ENCODE results near the gene ZNF620.

Gene ZNF620

DNA sequence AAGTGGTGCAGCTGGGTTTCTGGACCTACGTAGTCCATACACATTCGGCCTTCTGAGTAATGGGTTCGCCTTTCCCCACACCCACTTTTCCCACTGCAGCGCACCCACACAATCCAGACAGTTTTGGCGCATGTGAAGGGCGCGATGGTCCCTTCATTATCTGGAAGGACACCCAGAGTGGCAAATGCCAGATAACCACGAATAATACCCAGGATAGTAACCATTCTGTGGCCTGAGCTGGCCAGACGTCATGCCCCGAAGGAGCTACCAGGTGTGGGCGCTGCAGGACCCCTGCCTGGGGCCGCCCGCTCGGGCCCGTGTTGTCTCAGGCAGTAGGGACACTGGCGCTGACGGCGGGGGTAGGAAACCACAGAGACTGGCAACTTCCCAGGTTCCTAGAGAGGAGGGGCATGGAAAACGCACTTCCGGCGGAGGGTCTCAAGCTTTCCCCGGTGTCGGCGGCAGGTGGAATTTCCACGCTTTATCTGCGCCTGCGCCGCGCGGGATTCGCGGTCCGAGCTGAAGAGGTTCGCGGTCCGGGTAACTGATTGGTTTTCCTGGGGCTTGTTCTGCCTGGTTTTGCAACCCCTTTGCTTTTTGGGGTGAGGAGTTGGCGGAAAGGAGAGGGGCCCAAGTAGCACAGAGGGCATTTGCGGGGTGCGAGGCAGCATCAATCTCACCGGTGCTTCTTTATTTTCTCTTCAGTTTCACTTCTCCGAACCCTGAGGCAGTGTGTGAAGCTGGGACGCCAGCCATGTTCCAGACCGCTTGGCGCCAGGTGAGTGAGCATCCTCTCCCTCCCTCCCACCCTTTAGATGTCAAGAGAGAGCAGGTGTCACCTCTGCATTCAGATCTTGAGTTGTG is at the start of gene ZNF620:
ZNF620 (plus strand) TSS at position 441 of the 864 bp plus-strand sequence; CDS start at position 755, 314 bp downstream.
- peak; percentile 88 for ATAC-seq
- TF ChIP-seq ISL1 (CRISPR knock-in tag; IDR thresholded peaks at IDR 0.05) (no peak), SNAI2 (CRISPR knock-in tag; IDR thresholded peaks at IDR 0.05) (0 out of 2 replicates have a peak, but pooled peaks have one; percentile 50), ZFP3 (CRISPR knock-in tag; IDR thresholded peaks at IDR 0.05) (no peak), TCF4 (CRISPR knock-in tag; IDR thresholded peaks at IDR 0.05; ENCODE audit: borderline replicate concordance) (peak; percentile 35; the same call in 1 of the 2 replicates)
- TF ChIP-seq, protein P1, sequence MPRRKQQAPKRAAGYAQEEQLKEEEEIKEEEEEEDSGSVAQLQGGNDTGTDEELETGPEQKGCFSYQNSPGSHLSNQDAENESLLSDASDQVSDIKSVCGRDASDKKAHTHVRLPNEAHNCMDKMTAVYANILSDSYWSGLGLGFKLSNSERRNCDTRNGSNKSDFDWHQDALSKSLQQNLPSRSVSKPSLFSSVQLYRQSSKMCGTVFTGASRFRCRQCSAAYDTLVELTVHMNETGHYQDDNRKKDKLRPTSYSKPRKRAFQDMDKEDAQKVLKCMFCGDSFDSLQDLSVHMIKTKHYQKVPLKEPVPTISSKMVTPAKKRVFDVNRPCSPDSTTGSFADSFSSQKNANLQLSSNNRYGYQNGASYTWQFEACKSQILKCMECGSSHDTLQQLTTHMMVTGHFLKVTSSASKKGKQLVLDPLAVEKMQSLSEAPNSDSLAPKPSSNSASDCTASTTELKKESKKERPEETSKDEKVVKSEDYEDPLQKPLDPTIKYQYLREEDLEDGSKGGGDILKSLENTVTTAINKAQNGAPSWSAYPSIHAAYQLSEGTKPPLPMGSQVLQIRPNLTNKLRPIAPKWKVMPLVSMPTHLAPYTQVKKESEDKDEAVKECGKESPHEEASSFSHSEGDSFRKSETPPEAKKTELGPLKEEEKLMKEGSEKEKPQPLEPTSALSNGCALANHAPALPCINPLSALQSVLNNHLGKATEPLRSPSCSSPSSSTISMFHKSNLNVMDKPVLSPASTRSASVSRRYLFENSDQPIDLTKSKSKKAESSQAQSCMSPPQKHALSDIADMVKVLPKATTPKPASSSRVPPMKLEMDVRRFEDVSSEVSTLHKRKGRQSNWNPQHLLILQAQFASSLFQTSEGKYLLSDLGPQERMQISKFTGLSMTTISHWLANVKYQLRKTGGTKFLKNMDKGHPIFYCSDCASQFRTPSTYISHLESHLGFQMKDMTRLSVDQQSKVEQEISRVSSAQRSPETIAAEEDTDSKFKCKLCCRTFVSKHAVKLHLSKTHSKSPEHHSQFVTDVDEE (CRISPR knock-in tag; IDR thresholded peaks at IDR 0.05) = no peak

DNA sequence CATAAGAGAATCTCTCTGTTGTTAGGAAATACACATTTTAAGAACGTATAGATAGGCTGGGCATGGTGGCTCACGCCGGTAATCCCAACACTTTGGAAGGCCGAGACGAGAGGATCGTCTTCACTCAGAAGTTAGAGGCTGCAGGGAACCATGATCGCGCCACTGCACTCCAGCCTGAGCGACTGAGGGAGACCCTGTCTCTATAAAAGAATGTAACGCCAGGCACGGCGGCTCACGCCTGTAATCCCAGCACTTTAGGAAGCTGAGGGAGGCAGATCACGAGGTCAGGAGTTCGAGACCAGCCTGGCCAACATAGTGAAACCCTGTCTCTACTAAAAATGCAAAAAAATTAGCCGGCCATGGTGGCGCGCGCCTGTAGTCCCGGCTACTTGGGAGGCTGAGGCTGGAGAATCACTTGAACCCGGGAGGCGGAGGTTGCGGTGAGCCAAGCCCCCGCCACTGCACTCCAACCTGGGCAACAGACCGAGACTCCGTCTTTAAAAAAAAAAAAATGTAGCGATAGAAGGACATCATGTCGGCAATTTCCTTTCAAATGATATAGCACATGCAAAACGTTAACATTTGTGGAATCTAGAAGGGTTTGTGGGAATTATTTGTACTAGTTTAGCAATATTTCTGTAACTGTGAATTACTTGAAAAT is 49.4 kb upstream of the ZNF620 start:
- ATAC-seq = no peak
- TF ChIP-seq GLIS3 (CRISPR knock-in tag; IDR thresholded peaks at IDR 0.05) (no peak), BACH2 (CRISPR knock-in tag; IDR thresholded peaks at IDR 0.05; ENCODE audit: borderline replicate concordance) (no peak), TCF4 (CRISPR knock-in tag; IDR thresholded peaks at IDR 0.05; ENCODE audit: borderline replicate concordance) (no peak), ZNF565 (CRISPR knock-in tag; conservative IDR thresholded peaks at IDR 0.05; ENCODE audit: low read depth) (no peak)
- TF ChIP-seq, protein P2, sequence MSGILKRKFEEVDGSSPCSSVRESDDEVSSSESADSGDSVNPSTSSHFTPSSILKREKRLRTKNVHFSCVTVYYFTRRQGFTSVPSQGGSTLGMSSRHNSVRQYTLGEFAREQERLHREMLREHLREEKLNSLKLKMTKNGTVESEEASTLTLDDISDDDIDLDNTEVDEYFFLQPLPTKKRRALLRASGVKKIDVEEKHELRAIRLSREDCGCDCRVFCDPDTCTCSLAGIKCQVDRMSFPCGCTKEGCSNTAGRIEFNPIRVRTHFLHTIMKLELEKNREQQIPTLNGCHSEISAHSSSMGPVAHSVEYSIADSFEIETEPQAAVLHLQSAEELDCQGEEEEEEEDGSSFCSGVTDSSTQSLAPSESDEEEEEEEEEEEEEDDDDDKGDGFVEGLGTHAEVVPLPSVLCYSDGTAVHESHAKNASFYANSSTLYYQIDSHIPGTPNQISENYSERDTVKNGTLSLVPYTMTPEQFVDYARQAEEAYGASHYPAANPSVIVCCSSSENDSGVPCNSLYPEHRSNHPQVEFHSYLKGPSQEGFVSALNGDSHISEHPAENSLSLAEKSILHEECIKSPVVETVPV (CRISPR knock-in tag; IDR thresholded peaks at IDR 0.05) = no peak
- TF ChIP-seq, protein P1 (CRISPR knock-in tag; IDR thresholded peaks at IDR 0.05) = no peak

DNA sequence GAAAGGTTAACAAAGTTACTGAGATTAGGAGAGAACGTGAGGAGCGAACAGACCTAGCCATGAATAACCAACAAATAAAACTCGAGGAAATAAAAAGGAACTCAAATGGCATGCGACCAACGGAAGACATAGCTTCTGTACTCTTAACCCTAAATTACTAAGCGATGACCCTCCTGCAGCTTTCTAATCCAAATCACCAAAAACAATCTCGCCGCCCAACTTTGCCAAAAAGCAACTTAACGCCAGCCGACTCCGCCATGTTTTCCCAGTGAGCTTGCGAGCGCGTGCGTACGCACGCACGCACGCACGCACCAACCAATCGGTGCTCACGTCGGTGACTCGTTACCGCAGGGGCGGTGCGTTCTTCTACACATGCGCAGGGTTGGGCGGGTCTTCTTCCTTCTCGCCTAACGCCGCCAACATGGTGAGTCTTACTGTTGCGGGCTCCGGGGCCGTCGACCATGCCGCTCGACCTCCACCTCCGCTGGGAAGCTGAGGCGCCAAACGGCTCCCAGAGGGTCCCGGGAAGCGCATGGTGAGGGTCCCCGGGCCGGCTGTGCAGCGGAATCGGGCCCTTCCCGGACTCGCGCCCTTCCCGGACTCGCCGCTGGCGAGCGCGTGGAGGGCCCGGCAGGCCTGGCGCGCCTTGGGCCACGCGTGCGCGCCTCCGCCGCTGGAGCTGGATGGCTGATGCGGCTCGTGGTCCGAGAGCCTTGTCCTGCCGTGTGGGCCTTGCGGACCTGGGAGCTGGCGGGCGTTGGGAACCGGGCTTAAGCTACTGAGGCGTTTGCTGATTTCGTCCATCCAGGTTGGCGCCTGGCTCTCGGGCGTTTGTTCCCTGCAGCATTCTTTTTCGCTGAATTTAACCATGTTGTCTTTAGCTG is 48.7 kb upstream of the ZNF620 start, which contains the start of gene RPL14:
RPL14 (plus strand) TSS at position 400 of the 884 bp plus-strand sequence; CDS start at position 533, 133 bp downstream.
- peak; percentile 82 for ATAC-seq
- TF ChIP-seq ZFP30 (CRISPR knock-in tag; IDR thresholded peaks at IDR 0.05) = no peak
- TF ChIP-seq, protein P1 (CRISPR knock-in tag; IDR thresholded peaks at IDR 0.05) = 0 out of 2 replicates have a peak, but pooled peaks have one; percentile 9

DNA sequence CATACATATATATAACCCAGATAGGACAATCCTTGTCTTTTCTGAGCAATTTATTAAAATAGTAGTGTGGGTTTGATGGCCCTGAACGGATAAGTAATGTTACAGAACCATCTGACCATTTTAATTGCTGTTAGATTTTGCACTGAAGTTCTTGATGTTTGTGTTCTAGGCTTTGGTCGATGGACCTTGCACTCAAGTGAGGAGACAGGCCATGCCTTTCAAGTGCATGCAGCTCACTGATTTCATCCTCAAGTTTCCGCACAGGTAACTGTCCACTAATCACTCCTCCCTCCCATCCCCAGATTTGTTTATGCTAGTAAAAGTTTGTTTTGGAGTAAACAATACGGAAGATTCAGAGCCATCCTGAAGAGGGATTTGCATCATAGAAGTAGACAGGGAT is 47.4 kb upstream of the ZNF620 start:
- no peak for ATAC-seq
- no peak for TF ChIP-seq ESRRG (CRISPR knock-in tag; IDR thresholded peaks at IDR 0.05)
- no peak for TF ChIP-seq TOX (CRISPR knock-in tag; IDR thresholded peaks at IDR 0.05; ENCODE audit: borderline replicate concordance)
- TF ChIP-seq, protein P2 (CRISPR knock-in tag; IDR thresholded peaks at IDR 0.05) = no peak
- TF ChIP-seq, protein P3, sequence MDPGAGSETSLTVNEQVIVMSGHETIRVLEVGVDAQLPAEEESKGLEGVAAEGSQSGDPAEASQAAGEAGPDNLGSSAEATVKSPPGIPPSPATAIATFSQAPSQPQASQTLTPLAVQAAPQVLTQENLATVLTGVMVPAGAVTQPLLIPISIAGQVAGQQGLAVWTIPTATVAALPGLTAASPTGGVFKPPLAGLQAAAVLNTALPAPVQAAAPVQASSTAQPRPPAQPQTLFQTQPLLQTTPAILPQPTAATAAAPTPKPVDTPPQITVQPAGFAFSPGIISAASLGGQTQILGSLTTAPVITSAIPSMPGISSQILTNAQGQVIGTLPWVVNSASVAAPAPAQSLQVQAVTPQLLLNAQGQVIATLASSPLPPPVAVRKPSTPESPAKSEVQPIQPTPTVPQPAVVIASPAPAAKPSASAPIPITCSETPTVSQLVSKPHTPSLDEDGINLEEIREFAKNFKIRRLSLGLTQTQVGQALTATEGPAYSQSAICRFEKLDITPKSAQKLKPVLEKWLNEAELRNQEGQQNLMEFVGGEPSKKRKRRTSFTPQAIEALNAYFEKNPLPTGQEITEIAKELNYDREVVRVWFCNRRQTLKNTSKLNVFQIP (CRISPR knock-in tag; IDR thresholded peaks at IDR 0.05; ENCODE audit: borderline replicate concordance, low read depth) = no peak
- no peak for TF ChIP-seq CSDC2 (CRISPR knock-in tag; IDR thresholded peaks at IDR 0.05)
- TF ChIP-seq ZC3H10 (CRISPR knock-in tag; IDR thresholded peaks at IDR 0.05) = no peak
- TF ChIP-seq ZNF8 (CRISPR knock-in tag; IDR thresholded peaks at IDR 0.05) = no peak
- TF ChIP-seq RARB (CRISPR knock-in tag; IDR thresholded peaks at IDR 0.05) = no peak
- no peak for TF ChIP-seq SNAI2 (CRISPR knock-in tag; IDR thresholded peaks at IDR 0.05)
- TF ChIP-seq OSR1 (CRISPR knock-in tag; IDR thresholded peaks at IDR 0.05) = no peak
- no peak for TF ChIP-seq GLIS3 (CRISPR knock-in tag; IDR thresholded peaks at IDR 0.05)
